Sigmoid colon (tissue), 7 donors: ENCODE results near the gene ECM1. TPM values are rescaled to one million over a fixed set of nuclear protein-coding genes. Genes with fewer than 3 reads are reported as not detected.

Source experiments
- DNase-seq: peaks from one replicate; pipeline ENCODE4 v3.0.0-alpha.2; 2019
- H3K27ac ChIP-seq, 4 donors: fragments of 200-600 bp; sonication (generic); one replicate each; pipeline ENCODE4 v1.5.1; 2016 to 2019; ENCODE audit warnings: mild to moderate bottlenecking in 1 of 4
- H3K27me3 ChIP-seq, 3 donors: fragments of 200-600 bp; sonication (generic); one replicate each; pipeline ENCODE4 v1.5.1; 2019; ENCODE audit warnings: mild to moderate bottlenecking in 1 of 3
- H3K36me3 ChIP-seq, 4 donors: fragments of 200-600 bp; sonication (generic); one replicate each; pipeline ENCODE4 v1.5.1; 2016 to 2019
- H3K4me1 ChIP-seq, 4 donors: fragments of 200-600 bp; sonication (generic); one replicate each; pipeline ENCODE4 v1.5.1; 2017 to 2019
- H3K4me3 ChIP-seq, 4 donors: fragments of 200-600 bp; sonication (generic); one replicate each; pipeline ENCODE4 v1.5.1; 2017 to 2019; ENCODE audit warnings: mild to moderate bottlenecking in 2 of 4, moderate library complexity in 1 of 4
- H3K9me3 ChIP-seq, 4 donors: fragments of 200-600 bp in 3 of 4; sonication (generic) in 3 of 4; one replicate each; pipeline versions ENCODE4 v1.5.1 to v1.6.1; 2013 to 2019
- EP300 ChIP-seq, 4 donors: sonication (generic); formaldehyde crosslinking; IDR thresholded peaks; one replicate each; pipeline ENCODE4 v1.6.1; 2017; ENCODE audit warnings: antibody characterized with exemption in 4 of 4
- POLR2A ChIP-seq, 2 donors: fragments of 450-650 bp; IDR thresholded peaks; one replicate each; pipeline ENCODE4 v1.6.1; 2016; ENCODE audit warnings: antibody characterized with exemption in 2 of 2, mild to moderate bottlenecking in 2 of 2, moderate library complexity in 2 of 2
- POLR2AphosphoS5 ChIP-seq, 4 donors: sonication (generic); formaldehyde crosslinking; IDR thresholded peaks; one replicate each; pipeline ENCODE4 v1.6.1; 2017; ENCODE audit warnings: antibody characterized with exemption in 4 of 4
- WGBS, 2 donors: extraction: QIAGEN DNeasy Blood & Tissue Kit; methylation state at CpG; one replicate each; pipeline ENCODE4 v1.1.7; 2013; 5-methylcytosine and 5-hydroxymethylcytosine counted together
- intact Hi-C: fragments of 100-400 bp; cut with DNase I; formaldehyde crosslinking; loops from one replicate; pipeline ENCODE4 v1.15.1; 2023
- polyA plus RNA-seq, 3 donors: library from polyadenylated mRNA; stranded (reverse); fragments of 200-250 nt; gene quantifications; one replicate each; pipeline ENCODE4 v1.2.3, GENCODE V29; 2013
- total RNA-seq, 4 donors: library from RNA; depleted of rRNA; stranded (reverse); fragments of >200 nt; gene quantifications; one replicate each; pipeline ENCODE4 v1.1.0, GENCODE V29; 2016
- TF ChIP-seq, protein P1 (sequence below), 4 experiments: fragments of 450-650 bp in 3 of 4; fragments of 200-600 bp in 1 of 4; IDR thresholded peaks; one replicate each; pipeline ENCODE4 v1.5.1; 2016 to 2019; ENCODE audit warnings: antibody characterized with exemption in 4 of 4, mild to moderate bottlenecking in 3 of 4, moderate library complexity in 2 of 4
- donor health status: healthy with polysubstance abuse.
- donor health status: Bipolar disorder and iron deficiency.
- donor health status: healthy.

ECM1 gene
- total and polyA plus RNA-seq, 7 donors, result 2.1 to 23.8 (median 9.2) TPM

DNA sequence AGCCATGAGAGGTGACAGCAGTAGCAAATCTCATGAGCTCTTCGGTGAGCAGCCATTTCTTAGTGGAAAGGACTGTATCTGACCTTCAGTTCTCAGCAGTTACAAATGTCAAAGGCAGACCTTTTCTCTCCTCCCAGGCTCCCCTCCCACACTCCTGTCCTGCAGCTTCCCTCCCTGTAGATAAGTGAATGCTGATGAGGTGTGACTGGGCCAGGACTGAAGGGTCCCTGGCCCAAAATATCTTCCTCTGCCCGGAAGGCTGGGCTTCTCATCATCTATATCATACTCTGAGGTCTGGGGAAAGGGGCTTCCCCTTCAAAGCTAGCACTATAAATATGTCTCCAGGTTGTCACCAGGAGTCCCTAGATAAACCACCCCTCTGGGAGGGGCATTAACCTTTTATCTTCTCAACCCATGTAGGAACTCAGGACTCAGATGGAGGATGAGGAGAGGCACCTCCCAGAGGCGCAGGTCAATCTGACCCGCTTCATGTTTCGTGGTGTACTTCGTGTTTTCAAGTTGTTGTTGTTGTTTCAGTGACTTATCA, 37.6 kb downstream of the ECM1 start:
- DNase-seq, result no peak
- Histone ChIP-seq H3K4me3 (no peak overlapping the region), H3K27ac (peak overlapping the region in 1 of 4 donors; percentile 17), H3K27me3 (no peaks in the 10 kb centered on the region), H3K4me1 (peaks cover 0 to 27% (median 17%) of the 10 kb centered on the region in 4 donors), H3K36me3 (no peaks in the 10 kb centered on the region), H3K9me3 (no peaks in the 10 kb centered on the region)
- TF ChIP-seq EP300 (IDR thresholded peaks at IDR 0.05) (no peak), POLR2A (IDR thresholded peaks at IDR 0.05) (no peak), POLR2AphosphoS5 (IDR thresholded peaks at IDR 0.05) (no peak)
- TF ChIP-seq, protein P1, sequence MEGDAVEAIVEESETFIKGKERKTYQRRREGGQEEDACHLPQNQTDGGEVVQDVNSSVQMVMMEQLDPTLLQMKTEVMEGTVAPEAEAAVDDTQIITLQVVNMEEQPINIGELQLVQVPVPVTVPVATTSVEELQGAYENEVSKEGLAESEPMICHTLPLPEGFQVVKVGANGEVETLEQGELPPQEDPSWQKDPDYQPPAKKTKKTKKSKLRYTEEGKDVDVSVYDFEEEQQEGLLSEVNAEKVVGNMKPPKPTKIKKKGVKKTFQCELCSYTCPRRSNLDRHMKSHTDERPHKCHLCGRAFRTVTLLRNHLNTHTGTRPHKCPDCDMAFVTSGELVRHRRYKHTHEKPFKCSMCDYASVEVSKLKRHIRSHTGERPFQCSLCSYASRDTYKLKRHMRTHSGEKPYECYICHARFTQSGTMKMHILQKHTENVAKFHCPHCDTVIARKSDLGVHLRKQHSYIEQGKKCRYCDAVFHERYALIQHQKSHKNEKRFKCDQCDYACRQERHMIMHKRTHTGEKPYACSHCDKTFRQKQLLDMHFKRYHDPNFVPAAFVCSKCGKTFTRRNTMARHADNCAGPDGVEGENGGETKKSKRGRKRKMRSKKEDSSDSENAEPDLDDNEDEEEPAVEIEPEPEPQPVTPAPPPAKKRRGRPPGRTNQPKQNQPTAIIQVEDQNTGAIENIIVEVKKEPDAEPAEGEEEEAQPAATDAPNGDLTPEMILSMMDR (IDR thresholded peaks at IDR 0.05), result no peak
- intact Hi-C loops, result no loop called here
- 91% methylated on average over 6 of the region's 6 CpGs for WGBS, 2 donors

DNA sequence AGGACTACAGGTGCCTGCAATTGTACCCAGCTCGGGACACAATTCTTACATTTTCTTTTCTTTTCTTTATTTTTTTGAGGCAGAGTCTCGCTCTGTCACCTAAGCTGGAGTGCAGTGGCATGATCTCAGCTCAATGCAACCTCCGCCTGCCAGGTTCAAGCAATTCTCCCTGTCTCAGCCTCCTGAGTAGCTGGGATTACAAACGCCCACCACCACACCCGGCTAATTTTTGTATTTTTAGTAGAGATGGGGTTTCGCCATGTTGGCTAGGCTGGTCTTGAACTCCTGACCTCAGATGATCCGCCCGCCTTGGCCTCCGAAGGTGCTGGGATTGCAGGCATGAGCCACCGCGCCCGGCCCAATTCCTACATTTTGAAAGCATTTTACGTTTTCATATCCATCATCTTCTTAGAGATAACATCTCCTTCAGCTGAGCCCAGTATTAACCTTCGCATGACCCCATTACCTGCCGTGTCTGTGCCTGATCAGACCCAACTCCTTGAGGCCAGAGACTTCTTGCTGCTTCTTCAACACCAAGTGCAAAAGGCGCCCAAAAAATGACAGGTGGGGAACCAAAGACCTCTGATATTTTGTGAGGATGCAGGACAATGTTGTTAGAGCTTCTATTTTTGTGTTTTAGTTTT, 38.5 kb downstream of the ECM1 start:
- H3K27ac ChIP-seq, result no peak overlapping the region
- no peaks in the 10 kb centered on the region for H3K36me3 ChIP-seq
- H3K4me3 ChIP-seq, result no peak overlapping the region
- no peaks in the 10 kb centered on the region for H3K27me3 ChIP-seq
- intact Hi-C loops, result no loop called here
- no peak for TF ChIP-seq POLR2A (IDR thresholded peaks at IDR 0.05)
- TF ChIP-seq POLR2AphosphoS5 (IDR thresholded peaks at IDR 0.05), result no peak
- TF ChIP-seq EP300 (IDR thresholded peaks at IDR 0.05), result no peak
- TF ChIP-seq, protein P1 (IDR thresholded peaks at IDR 0.05), result no peak
- H3K9me3 ChIP-seq, result no peaks in the 10 kb centered on the region
- DNase-seq, result no peak
- peaks cover 0 to 35% (median 22%) of the 10 kb centered on the region in 4 donors for H3K4me1 ChIP-seq
- 90 to 91% methylated on average over 16 of the region's 16 CpGs for WGBS, 2 donors

DNA sequence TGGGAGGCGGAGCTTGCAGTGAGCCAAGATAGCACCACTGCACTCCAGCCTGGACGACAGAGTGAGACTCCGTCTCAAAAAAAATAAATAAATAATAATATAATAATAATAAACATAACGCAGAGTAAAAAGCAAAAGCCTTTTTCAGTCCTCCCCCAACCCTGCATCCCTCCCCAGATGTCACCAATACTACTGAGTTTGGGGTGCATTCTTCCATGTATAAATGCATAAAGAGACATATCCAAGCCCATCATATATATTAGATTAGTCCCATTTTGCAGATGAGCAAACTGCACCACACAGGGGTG, 40.4 kb downstream of the ECM1 start:
- H3K36me3 ChIP-seq, result no peaks in the 10 kb centered on the region
- no peak for DNase-seq
- WGBS, 2 donors, result 26 to 53% methylated on average over 4 of the region's 4 CpGs
- peaks cover 0 to 54% (median 41%) of the 10 kb centered on the region in 4 donors for H3K4me1 ChIP-seq
- no peak for TF ChIP-seq EP300 (IDR thresholded peaks at IDR 0.05)
- TF ChIP-seq POLR2A (IDR thresholded peaks at IDR 0.05), result no peak
- TF ChIP-seq POLR2AphosphoS5 (IDR thresholded peaks at IDR 0.05), result no peak
- TF ChIP-seq, protein P1 (IDR thresholded peaks at IDR 0.05), result no peak
- no peaks in the 10 kb centered on the region for H3K27me3 ChIP-seq
- H3K4me3 ChIP-seq, result peak overlapping the region; percentile 31 to 66 (median 56)
- H3K27ac ChIP-seq, result peak overlapping the region; percentile 82 to 91 (median 88)
- H3K9me3 ChIP-seq, result no peaks in the 10 kb centered on the region
- intact Hi-C loops, result no loop called here

DNA sequence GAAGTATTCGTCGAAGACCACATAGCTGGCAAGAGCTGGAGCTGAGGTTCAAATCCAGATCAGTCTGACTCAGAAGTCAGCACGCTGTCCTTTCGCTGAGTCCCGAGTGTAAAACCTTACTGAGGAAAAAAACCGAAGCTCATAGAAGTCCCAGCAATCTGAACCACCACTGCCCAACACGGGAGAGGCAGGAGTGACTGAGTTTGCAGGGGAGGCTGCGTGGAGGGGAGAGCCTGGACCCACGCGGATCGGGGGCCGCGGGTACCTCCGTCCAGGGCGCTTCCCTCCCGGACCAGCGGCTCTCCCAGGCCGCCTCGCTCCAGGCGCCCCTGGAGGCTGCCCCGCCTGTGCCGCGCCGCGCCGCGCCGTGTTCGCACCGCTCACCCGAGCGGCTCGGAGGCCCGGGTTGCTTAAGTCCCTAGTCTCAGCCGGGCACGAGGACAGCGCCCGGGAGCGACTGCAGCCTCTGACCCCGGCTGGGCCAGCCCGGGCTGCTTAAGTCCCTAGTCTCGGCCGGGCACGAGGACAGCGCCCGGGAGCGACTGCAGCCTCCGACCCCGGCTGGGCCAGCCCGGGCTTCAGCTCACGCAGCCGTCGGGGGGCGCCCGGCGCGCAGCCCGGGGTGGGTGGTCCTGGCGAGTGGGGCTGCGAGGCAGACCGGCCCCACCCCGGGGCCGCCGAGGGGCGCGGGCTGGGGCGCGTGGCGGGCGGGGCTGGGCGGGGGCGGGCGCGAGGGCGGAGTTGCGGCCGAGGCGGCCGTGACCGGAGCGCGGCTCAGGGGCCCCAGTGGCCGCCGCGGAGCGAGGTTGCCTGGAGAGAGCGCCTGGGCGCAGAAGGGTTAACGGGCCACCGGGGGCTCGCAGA, 41.0 kb downstream of the ECM1 start, which contains the start of gene ADAMTSL4:
Gene ADAMTSL4, plus strand, starts transcription at position 777 of the 864 bp plus-strand sequence. CDS start 2,881 bp downstream, outside the sequence.
- 0% methylated on average over 91 of the region's 91 CpGs for WGBS, 2 donors
- DNase-seq, result peak; percentile 86
- no peaks in the 10 kb centered on the region for H3K36me3 ChIP-seq
- peak within 1 kb of the TSS; percentile 82 to 91 (median 88) for H3K27ac ChIP-seq
- intact Hi-C loops, result no loop called here
- H3K9me3 ChIP-seq, result no peaks in the 10 kb centered on the region
- peak in 2 of 4 donors; percentile 34 to 39 for TF ChIP-seq POLR2AphosphoS5 (IDR thresholded peaks at IDR 0.05)
- no peak for TF ChIP-seq EP300 (IDR thresholded peaks at IDR 0.05)
- TF ChIP-seq POLR2A (IDR thresholded peaks at IDR 0.05), result no peak
- no peaks in the 10 kb centered on the region for H3K27me3 ChIP-seq
- peak within 1 kb of the TSS; percentile 46 to 66 (median 56) for H3K4me3 ChIP-seq
- H3K4me1 ChIP-seq, result peaks cover 0 to 60% (median 44%) of the 10 kb centered on the region in 4 donors
